ENCODE data around the gene RNF14.

The RNF14 gene

DNA sequence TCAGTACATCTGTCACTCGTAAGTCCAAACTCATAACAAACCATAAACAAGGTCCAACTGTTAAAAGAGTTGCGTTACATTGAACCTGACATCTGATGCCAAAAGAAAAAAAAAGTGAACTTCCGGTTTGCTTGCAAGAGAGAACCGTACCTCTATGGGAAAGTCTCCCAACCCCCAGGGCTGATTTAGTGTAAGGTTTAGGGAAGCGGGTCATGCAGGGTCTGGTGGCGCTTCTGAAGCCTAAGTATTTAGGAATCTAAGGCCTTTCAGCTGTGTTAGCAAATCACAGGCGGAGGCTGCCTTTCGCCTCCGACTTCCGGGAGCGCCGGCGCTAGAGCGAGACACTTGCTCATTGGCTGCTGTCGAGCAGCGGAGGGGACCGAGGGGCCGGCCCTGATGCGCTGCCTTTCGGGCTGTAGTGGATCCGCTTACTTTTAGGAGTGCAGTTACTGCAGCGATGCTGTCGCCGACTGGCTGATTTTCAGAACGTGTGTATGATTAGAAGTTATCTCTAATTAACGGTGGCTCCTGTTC is 55.9 kb downstream of the RNF14 start (continued):
- TF ChIP-seq ZNF391 (tag by site-specific recombination; IDR thresholded peaks at IDR 0.05; ENCODE audit: borderline replicate concordance, low read depth) (no peak), ZNF23 (tag by site-specific recombination; IDR thresholded peaks at IDR 0.05; ENCODE audit: borderline replicate concordance) (no peak), ZNF48 (tag by site-specific recombination; IDR thresholded peaks at IDR 0.05) (no peak), ZIC2 (tag by site-specific recombination; IDR thresholded peaks at IDR 0.05) (no peak), ZNF302 (tag by site-specific recombination; IDR thresholded peaks at IDR 0.05; ENCODE audit: low read depth) (no peak), ZNF701 (tag by site-specific recombination; IDR thresholded peaks at IDR 0.05) (no peak), ZNF416 (tag by site-specific recombination; IDR thresholded peaks at IDR 0.05) (no peak), ZNF114 (tag by site-specific recombination; IDR thresholded peaks at IDR 0.05) (no peak), ZNF473 (tag by site-specific recombination; IDR thresholded peaks at IDR 0.05) (no peak), PRDM1 (tag by site-specific recombination; IDR thresholded peaks at IDR 0.05) (peak; percentile 91), ZNF707 (tag by site-specific recombination; IDR thresholded peaks at IDR 0.05) (no peak), ZNF324 (tag by site-specific recombination; IDR thresholded peaks at IDR 0.05) (peak; percentile 60; the same call in 1 of the 2 replicates), ZNF747 (tag by site-specific recombination; IDR thresholded peaks at IDR 0.05) (no peak)

DNA sequence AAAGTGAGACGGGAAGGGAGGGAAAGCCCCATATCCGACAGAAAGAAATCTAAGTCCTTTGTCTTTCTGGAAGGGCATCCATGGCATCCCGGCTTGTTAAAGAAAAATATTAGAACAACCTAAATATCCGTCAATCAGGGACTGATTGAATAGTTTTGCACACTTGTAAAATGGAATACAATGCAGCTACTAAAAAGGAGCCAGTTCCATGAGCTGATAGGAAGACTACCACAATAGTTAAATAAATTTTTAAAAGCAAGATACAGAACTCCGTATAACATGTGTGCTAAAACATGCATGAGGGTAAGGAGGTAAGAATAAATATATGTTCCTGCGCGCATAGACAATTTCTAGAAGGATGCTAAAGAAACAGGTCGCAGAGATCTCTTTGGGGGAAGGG is 56.7 kb downstream of the RNF14 start:
- H3K36me3 ChIP-seq (ENCODE audit: control insufficient read depth in 2 of 2, insufficient read depth in 1 of 2, low read length in 2 of 2) = no peaks in the 10 kb centered on the region
- no peak overlapping the region for H3K4me3 ChIP-seq (ENCODE audit: low read depth, low read length)
- no peak overlapping the region for H3K27ac ChIP-seq (ENCODE audit: extremely low read depth, low read depth, low read length)
- POLR2A ChIA-PET = interaction anchor here (1.8 kb wide), 1 partner anchor 13 kb away, joined by 6 read pairs; the partner anchor contains the start of gene GNPDA1
- H3K4me1 ChIP-seq (ENCODE audit: control insufficient read depth, insufficient read depth, low read length) = 0 out of 2 replicates have a peak, but pooled peaks cover 3% of the 10 kb centered on the region
- CTCF ChIA-PET = interaction anchor here (0.7 to 1.4 kb wide), 2 partner anchors 11 to 79 kb away, joined by 3 read pairs; no protein-coding TSS in a partner anchor
- no peaks in the 10 kb centered on the region for H3K9me3 ChIP-seq (ENCODE audit: control insufficient read depth, insufficient read depth, low read depth, low read length)
- TF ChIP-seq ZNF146 (tag by site-specific recombination; IDR thresholded peaks at IDR 0.05) (peak; percentile 77), ZNF555 (tag by site-specific recombination; conservative IDR thresholded peaks at IDR 0.05) (no peak), ZNF202 (tag by site-specific recombination; IDR thresholded peaks at IDR 0.05; ENCODE audit: borderline replicate concordance) (no peak)

DNA sequence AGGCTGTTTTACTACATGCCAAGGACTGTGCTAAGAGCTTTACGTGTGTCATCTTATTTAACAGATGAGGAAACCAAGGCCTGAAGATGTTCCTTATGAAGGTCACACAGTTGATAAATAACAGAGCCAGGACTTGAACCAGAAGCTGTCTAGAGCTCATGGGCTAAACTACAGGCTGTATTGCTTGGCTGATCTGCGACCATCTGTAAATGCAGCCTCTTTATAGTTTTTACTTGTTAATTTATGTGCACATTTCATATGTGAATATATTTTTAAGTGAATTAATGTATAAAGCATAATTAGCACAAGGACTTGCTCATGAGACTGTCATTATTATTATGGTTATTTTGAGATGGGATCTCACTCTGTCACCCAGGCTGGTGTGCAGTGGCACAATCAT is 63.2 kb downstream of the RNF14 start:
- ChIA-PET CTCF (no interaction called here), POLR2A (no interaction called here)
- H3K36me3 ChIP-seq (ENCODE audit: control insufficient read depth in 2 of 2, insufficient read depth in 1 of 2, low read length in 2 of 2) = no peaks in the 10 kb centered on the region
- H3K4me3 ChIP-seq (ENCODE audit: low read depth, low read length) = no peak overlapping the region
- no peaks in the 10 kb centered on the region for H3K9me3 ChIP-seq (ENCODE audit: control insufficient read depth, insufficient read depth, low read depth, low read length)
- H3K4me1 ChIP-seq (ENCODE audit: control insufficient read depth, insufficient read depth, low read length) = no peaks in the 10 kb centered on the region; the same call in 1 of the 2 replicates
- H3K27ac ChIP-seq (ENCODE audit: extremely low read depth, low read depth, low read length) = no peak overlapping the region
- TF ChIP-seq ZNF549 (tag by site-specific recombination; IDR thresholded peaks at IDR 0.05) (no peak), ZNF16 (tag by site-specific recombination; IDR thresholded peaks at IDR 0.05; ENCODE audit: low read depth) (no peak), ZNF626 (tag by site-specific recombination; IDR thresholded peaks at IDR 0.05) (no peak), ZBTB20 (tag by site-specific recombination; IDR thresholded peaks at IDR 0.05) (no peak), ZNF184 (tag by site-specific recombination; IDR thresholded peaks at IDR 0.05) (no peak), ZNF473 (tag by site-specific recombination; IDR thresholded peaks at IDR 0.05) (no peak), ZNF426 (tag by site-specific recombination; IDR thresholded peaks at IDR 0.05) (no peak), PBX3 (CRISPR knock-in tag; IDR thresholded peaks at IDR 0.05) (no peak), ZNF837 (tag by site-specific recombination; IDR thresholded peaks at IDR 0.05) (no peak)

All from HEK293 (cell line).